Measurements from ENCODE around the gene RUSC2. TPM values are rescaled to one million over a fixed set of nuclear protein-coding genes. Genes with fewer than 3 reads are reported as not detected.

Gene RUSC2, protein sequence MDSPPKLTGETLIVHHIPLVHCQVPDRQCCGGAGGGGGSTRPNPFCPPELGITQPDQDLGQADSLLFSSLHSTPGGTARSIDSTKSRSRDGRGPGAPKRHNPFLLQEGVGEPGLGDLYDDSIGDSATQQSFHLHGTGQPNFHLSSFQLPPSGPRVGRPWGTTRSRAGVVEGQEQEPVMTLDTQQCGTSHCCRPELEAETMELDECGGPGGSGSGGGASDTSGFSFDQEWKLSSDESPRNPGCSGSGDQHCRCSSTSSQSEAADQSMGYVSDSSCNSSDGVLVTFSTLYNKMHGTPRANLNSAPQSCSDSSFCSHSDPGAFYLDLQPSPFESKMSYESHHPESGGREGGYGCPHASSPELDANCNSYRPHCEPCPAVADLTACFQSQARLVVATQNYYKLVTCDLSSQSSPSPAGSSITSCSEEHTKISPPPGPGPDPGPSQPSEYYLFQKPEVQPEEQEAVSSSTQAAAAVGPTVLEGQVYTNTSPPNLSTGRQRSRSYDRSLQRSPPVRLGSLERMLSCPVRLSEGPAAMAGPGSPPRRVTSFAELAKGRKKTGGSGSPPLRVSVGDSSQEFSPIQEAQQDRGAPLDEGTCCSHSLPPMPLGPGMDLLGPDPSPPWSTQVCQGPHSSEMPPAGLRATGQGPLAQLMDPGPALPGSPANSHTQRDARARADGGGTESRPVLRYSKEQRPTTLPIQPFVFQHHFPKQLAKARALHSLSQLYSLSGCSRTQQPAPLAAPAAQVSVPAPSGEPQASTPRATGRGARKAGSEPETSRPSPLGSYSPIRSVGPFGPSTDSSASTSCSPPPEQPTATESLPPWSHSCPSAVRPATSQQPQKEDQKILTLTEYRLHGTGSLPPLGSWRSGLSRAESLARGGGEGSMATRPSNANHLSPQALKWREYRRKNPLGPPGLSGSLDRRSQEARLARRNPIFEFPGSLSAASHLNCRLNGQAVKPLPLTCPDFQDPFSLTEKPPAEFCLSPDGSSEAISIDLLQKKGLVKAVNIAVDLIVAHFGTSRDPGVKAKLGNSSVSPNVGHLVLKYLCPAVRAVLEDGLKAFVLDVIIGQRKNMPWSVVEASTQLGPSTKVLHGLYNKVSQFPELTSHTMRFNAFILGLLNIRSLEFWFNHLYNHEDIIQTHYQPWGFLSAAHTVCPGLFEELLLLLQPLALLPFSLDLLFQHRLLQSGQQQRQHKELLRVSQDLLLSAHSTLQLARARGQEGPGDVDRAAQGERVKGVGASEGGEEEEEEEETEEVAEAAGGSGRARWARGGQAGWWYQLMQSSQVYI (N-terminal part only)
- total RNA-seq, result 19.9 and 24.8 TPM in 2 replicates

DNA sequence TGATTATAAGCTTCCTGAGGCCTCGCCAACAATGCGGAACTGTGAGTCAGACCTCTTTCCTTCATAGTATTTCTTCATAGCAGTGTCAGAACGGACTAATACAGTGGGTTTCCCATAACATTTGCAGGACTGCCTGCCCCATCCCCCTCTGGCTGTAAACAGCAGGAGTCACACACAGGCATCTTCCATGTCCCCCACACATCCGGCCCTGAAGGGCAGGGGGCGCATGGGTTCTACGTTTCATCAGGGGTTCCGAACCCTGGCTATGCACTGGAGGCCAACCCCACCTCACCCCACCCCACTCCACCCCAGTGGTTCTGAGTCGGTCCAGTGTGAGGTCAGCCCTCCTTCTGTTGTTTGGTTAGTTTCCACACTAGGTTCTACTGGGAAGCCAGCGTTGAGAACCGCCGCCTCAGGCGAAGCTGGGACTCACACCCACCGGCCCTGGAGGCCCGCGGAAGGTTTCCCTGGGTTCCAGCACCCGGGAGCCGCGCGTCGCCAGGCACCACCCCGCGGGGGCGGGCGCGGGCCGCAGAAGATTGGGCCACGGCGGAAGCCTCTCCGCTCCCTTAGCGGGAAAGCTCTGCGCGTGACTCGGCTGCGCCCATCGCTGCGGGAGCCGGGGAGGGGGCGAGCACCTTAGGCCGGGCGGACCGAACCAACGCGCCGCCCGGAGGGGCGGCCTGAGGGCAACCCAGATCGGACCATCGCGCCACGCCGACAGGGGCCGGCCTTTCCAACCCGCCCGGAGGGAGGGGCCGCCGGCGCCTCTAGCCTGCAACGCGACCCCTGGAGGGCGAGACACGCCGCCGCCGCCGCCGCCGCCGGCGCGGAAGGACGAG, at the start of gene RUSC2:
RUSC2 (plus strand) TSS at position 799 of the 842 bp plus-strand sequence. CDS start 56,411 bp downstream, outside the sequence.

Other genes starting within 250 kb of the RUSC2 start
- gene TESK1, start 115.2 kb downstream of the RUSC2 start, total RNA-seq, result 8.6 and 10.7 TPM in 2 replicates
- gene CD72, start 128.3 kb downstream of the RUSC2 start, total RNA-seq, result 0.19 and 0.56 TPM in 2 replicates
- not detected in 2 replicates for gene SIT1, start 160.8 kb downstream of the RUSC2 start, total RNA-seq
- gene RMRP, start 167.9 kb downstream of the RUSC2 start, total RNA-seq, result 3,474 and 7,582 TPM in 2 replicates
- 16.9 and 24.2 TPM in 2 replicates for gene CCDC107, start 168.2 kb downstream of the RUSC2 start, total RNA-seq
- gene ARHGEF39, start 175.1 kb downstream of the RUSC2 start, total RNA-seq, result 0.28 and 3.6 TPM in 2 replicates
- gene CA9, start 183.8 kb downstream of the RUSC2 start, total RNA-seq, result 0.38 and 2.8 TPM in 2 replicates
- gene TPM2, start 199.8 kb downstream of the RUSC2 start, total RNA-seq, result 870 and 1,301 TPM in 2 replicates
- 342 and 359 TPM in 2 replicates for gene TLN1, start 242.1 kb downstream of the RUSC2 start, total RNA-seq
- gene CREB3, start 242.6 kb downstream of the RUSC2 start, total RNA-seq, result 77.5 and 112 TPM in 2 replicates